HG03460 (cell line): ENCODE results near the gene FOXP1.
A peak's percentile ranks its signal among the peaks of the same experiment; 100 is the strongest.

Experiments
- ATAC-seq: cut with Tn5 transposase; IDR thresholded peaks from one replicate; pipeline ENCODE4 v1.9.1; 2021; ENCODE audit not compliant: unreplicated experiment

Gene FOXP1

GRCh38 chr3:71433631-71434030 lies 149.9 kb downstream of the FOXP1 start:
- ATAC-seq: no peak

- ATAC-seq: no peak
Measured at GRCh38 chr3:71432044-71432975, 151.2 kb downstream of the FOXP1 start.

- no peak for ATAC-seq
Measured at GRCh38 chr3:71430941-71431552, 152.5 kb downstream of the FOXP1 start.

- no peak for ATAC-seq
Measured at GRCh38 chr3:71429597-71429988, 153.9 kb downstream of the FOXP1 start.

GRCh38 chr3:71428841-71429596 lies 154.5 kb downstream of the FOXP1 start:
- ATAC-seq: no peak

GRCh38 chr3:71425491-71426071 lies 157.9 kb downstream of the FOXP1 start:
- no peak for ATAC-seq

GRCh38 chr3:71423151-71423906 lies 160.2 kb downstream of the FOXP1 start:
- ATAC-seq: no peak

GRCh38 chr3:71421820-71422566 lies 161.5 kb downstream of the FOXP1 start:
- peak; percentile 91 for ATAC-seq

GRCh38 chr3:71421475-71421819 lies 162.1 kb downstream of the FOXP1 start:
- ATAC-seq: peak; percentile 61

- ATAC-seq: no peak
Measured at GRCh38 chr3:71419369-71419768, 164.2 kb downstream of the FOXP1 start.

GRCh38 chr3:71417791-71418190 lies 165.7 kb downstream of the FOXP1 start:
- no peak for ATAC-seq

GRCh38 chr3:71416876-71417275 lies 166.7 kb downstream of the FOXP1 start:
- ATAC-seq: no peak

- ATAC-seq: no peak
Measured at GRCh38 chr3:71415681-71416122, 167.8 kb downstream of the FOXP1 start.

GRCh38 chr3:71414189-71414927 lies 169.2 kb downstream of the FOXP1 start:
- no peak for ATAC-seq

GRCh38 chr3:71413572-71413971 lies 170.0 kb downstream of the FOXP1 start:
- no peak for ATAC-seq

GRCh38 chr3:71409352-71409751 lies 174.2 kb downstream of the FOXP1 start:
- no peak for ATAC-seq

- ATAC-seq: no peak
Measured at GRCh38 chr3:71408903-71409302, 174.6 kb downstream of the FOXP1 start.

- no peak for ATAC-seq
Measured at GRCh38 chr3:71407823-71408222, 175.7 kb downstream of the FOXP1 start.
